Measurements from ENCODE around the gene KCNJ13.
"Not testable (repeated sequence)": the region's sequence is repeated elsewhere in the genome, so short reads cannot be mapped to it uniquely, and the experiment has no call there.

KCNJ13 gene

DNA sequence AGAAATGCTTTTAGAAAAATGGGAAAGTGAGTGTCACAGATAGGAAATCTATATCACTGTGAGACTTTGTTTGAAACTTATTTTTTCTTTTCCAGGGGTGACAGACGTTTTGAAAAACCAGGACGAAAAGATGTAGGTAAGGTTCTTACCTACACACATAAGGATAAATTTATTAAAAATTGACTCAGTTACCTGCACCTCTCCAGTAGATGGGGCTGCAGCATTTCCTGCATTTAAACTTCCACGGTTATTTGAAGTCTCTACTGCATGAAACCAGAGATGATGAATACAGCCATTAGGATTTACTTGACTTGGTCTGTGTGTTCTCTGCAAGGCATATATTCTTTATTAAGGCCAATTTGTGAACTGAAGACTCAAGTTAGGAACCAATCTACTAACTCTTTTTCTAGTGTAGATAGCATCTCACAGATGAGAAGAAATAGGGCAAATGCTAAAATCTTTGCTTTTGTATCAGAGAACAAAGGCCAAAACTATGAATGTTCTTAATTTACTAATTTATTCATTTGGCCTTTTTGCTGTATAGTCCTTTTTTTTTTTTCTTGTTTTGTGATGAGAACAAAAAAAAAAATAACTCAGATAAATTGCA lies 15.0 kb downstream of the KCNJ13 start:
- peak; percentile 41 for FAIRE-seq

DNA sequence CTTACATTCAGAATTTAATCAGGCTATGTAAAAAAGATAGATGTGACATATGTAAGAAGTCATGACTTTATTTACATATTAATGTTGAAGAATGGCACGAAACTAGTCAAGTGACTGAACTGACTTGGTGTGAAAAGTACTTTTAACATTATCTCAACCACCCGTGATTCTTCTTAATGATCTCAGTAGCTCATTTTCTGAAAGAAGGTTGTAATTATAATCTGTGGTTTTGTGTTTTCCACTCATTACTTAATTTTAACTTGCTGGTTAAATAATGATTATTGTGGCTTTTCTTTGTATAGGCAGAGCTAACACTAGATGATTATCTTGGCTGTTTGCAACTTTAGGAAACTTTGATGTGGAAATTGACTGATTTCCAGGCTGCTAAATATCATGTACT lies 18.5 kb downstream of the KCNJ13 start:
- FAIRE-seq: no peak

DNA sequence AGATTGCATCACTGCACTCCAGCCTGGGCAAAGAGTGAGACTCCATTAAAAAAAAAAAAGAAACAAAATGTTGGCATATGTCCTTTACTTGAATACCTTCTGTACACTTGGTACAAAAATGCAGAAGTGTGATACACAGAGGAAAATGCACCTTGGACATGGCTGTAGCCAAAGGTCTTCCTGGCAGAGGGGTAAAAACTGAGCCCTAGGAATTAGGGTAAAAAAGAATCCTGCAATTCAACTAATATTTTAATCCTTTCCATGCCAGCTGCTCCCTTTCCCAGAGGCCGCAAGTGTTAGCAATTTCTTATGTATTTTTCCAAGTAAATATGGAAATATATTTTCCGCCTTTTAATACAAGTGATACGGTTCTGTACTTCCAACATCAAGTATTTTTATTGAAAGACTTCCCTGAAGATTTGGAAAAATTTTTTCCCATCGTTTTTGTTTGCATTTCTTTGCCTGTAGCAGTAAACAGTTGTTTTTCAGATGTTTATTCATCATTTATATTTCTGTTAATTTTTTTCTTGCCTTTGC lies 26.2 kb downstream of the KCNJ13 start:
- FAIRE-seq: no peak

DNA sequence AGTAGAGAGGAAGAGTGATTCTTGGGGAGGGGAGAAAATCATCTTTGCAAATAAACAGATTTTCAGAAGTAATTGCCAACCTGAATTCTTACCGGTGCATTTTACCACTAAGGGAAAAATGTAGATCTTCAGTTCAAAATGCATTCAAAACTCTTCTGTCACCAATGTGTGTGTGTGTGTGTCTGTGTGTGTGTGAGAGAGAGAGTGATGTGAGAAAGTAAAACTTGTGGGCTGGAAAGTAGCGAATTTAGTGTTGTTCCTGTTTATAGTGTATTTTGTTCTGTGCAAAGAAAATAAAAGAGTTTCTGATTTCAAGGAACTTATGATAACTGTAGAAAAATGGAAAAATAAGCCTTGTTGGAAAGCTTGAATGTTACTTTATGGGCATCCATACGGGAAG lies 27.0 kb downstream of the KCNJ13 start:
- FAIRE-seq: no peak

DNA sequence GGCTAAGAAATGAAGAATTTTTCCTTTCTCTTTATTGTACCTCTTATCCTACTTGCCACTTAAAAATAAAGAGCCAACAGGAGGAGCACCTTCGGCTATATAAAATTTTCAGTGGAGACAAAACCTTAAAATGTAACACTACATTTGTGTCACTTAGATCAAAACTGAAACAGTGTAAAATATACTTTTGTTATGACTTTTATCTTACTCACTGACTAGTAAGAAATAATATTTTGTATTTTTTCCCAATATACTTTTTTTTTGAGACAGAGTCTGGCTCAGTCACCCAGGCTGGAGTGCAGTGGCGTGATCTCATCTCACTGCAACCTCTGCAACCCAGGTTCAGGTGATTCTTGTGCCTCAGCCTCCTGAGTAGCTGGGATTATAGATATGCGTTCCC lies 28.3 kb downstream of the KCNJ13 start:
- FAIRE-seq: no peak

DNA sequence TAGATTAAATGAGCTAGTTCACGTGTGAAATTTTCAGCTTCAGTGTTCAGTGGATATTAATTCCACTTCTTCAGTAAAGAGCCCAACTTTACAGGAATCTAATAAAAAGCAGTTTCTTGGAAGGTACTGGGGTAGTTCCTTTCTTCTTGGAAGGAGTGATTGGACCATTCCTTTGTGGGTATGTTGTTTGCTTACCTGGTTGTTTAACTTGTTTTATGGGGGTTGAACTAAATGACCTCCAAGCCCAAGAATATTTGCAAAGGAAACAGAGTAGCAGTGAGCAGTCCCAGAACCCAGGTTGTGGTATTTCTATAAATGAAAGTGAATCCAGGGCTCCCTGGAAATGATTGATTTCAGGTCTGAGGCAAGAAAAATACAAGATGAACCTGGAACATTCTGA lies 31.4 kb downstream of the KCNJ13 start:
- FAIRE-seq: no peak

DNA sequence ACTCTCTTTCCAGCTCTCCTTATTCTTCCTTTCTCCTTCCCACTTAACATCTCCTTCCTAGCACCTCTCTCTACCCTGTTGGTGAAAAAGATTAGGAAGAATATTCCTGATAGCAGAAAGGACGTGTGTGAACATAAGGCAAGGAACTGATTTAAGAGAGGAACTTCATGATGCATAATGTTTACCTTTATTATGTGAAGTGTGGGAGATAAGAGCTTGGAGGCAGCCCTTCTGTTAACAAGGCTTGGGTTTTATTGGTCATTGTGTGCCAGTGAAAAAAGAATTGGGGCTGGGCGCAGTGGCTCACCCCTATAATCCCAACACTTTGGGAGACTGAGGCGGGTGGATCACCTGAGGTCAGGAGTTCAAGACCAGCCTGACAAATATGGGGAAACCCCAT lies 34.4 kb downstream of the KCNJ13 start:
- no peak for FAIRE-seq

DNA sequence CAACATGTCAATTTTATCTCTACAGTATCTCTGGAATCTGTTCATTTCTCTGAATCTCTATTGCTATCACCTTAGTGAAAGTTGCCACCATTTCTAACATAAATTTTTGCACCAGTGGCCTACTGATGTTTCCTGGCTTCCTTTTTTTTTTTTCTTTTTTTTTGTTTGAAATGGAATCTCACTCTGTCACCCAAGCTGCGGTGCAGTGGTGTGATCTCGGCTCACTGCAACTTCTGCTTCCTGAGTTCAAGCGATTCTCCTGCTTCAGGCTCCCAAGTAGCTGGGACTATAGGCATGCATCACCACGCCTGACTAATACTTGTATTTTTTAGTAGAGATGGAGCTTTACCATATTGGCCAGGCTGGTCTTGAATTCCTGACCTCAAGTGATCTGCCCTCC lies 35.1 kb downstream of the KCNJ13 start:
- FAIRE-seq: no peak

DNA sequence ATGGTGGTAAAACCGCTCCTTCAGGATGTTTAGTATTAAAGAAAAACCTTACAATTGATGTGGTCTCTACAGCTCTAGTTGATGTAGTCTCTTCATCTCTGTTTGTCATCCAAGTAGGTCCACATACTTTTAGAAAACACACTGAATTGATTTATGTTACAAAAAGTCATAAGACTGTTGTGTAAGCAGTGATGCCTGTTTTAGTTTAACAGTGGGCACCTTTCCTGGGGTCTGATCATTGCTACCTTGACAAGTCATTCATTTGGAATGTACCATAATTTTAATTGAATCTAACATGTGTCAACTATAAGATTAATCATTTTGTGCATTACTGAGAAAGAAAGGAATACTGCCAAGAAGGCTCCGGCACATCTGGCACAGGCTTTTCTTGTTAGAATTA lies 44.9 kb downstream of the KCNJ13 start:
- FAIRE-seq: no peak

DNA sequence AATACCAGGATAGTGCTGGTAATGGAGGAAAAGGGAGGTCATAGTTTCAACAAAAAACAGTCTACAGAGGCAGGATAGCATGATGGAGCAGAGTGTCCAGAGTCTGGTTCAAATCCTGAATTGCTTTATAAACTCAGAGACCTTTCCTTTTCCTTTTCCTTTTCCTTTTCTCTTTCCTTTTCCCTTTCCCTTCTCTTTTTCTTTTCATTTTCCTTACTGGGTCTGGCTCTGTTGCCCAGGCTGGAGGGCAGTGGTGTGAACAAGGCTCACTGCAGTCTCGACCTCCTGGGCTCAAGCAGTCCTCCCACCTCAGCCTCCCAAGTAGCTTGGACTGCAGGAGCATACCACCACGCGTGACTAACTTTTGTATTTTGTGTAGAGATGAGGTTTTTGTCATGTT lies 47.6 kb downstream of the KCNJ13 start:
- FAIRE-seq: no peak

DNA sequence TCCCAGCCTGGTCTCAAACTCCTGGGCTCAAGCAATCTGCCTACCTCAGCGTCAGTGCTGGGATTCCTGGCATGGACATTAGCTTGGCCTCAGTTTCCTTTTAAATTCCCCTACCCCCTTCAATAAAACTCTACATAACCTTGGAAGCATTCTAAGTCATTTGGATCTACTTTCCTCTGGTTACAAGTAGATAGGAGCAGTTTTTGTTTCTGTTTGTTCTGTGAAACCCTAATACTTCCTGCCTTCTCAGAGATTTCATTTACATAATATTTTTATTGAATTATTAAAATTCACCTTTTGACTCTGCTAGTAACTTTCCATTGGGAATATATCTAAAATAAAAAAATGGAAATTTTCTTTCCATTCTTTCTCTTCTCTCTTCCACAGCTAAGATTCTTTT lies 53.3 kb downstream of the KCNJ13 start:
- FAIRE-seq: no peak

DNA sequence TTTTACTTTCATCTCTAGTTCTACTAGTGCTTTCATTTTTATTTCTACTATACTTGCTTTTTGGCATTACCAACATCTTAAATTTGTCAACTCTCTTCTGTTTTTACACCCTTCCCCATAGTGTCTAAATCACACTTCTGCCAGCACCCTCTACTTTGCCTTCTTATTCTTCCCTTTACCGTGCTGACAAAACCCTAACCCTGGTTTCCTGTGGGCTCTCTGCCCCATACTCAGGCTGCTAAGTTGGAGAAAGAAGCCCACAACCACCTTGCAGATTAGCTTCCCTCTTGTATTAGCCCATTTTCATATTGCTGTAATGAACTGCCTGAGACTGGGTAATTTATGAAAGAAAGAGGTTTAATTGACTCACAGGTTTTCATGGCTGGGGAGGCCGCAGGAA lies 54.5 kb downstream of the KCNJ13 start:
- no peak for FAIRE-seq

DNA sequence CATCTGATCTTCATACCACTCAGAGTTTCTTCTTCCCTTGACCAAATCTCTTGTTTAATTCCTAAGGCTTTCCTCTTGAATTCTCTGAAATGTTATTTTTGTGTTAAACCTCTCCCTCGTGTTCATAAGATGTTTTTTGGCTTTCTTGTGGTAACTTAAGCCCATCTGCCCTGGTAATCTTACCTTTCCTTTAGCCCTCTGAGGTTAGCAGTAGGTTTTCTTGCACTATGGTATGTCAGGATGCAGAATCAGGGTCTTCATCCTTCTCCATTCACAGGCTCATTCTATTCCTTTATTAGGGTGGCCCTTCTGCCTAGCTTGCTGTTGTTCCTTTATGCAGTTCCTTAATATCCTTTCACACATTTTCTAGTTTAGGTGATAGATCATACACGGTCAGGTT lies 55.1 kb downstream of the KCNJ13 start:
- no peak for FAIRE-seq

DNA sequence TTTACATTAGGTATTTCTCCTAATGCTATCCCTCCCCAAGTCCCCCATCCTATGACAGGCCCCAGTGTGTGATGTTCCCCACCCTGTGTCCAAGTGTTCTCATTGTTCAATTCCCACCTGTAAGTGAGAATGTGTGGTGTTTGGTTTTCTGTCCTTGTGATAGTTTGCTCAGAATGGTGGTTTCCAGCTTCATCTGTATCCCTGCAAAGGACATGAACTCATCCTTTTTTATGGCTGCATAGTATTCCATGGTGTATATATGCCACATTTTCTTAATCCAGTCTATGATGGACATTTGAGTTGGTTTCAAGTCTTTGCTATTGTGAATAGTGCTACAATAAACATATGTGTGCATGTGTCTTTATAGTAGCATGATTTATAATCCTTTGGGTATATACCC lies 56.3 kb downstream of the KCNJ13 start:
- FAIRE-seq: not testable (repeated sequence)
